SK-N-SH treated with all-trans-retinoic acid at 6 μM for 48 hours (cell line): Measurements from ENCODE around the gene SLC4A4.

Source experiments
- CREB5 ChIP-seq: fragments of 250-450 bp; sonication (Bioruptor Pico); IDR thresholded peaks from 2 replicates; pipeline ENCODE4 v1.5.1; 2020; ENCODE audit warnings: low read depth, mild to moderate bottlenecking, moderate library complexity
- GLIS3 ChIP-seq: fragments of 250-450 bp; sonication (Bioruptor Pico); IDR thresholded peaks from 2 replicates; pipeline ENCODE4 v1.5.0; 2020; ENCODE audit warnings: mild to moderate bottlenecking, moderate library complexity
- OSR1 ChIP-seq: fragments of 250-450 bp; sonication (Bioruptor Pico); IDR thresholded peaks from 2 replicates; pipeline ENCODE4 v1.8.0; 2022; ENCODE audit warnings: moderate library complexity, mild to moderate bottlenecking, inconsistent platforms
- PATZ1 ChIP-seq: fragments of 250-450 bp; sonication (Bioruptor Pico); IDR thresholded peaks from 2 replicates; pipeline ENCODE4 v1.8.0; 2020; ENCODE audit warnings: mild to moderate bottlenecking, moderate library complexity, borderline replicate concordance
- POU6F1 ChIP-seq: fragments of 250-450 bp; sonication (Bioruptor Pico); IDR thresholded peaks from 2 replicates; pipeline ENCODE4 v1.8.0; 2021; ENCODE audit warnings: low read depth, mild to moderate bottlenecking, moderate library complexity, borderline replicate concordance
- RARB ChIP-seq: fragments of 250-450 bp; sonication (Bioruptor Pico); IDR thresholded peaks from 2 replicates; pipeline ENCODE4 v1.8.0; 2021; ENCODE audit warnings: mild to moderate bottlenecking, moderate library complexity
- TSHZ2 ChIP-seq: fragments of 250-450 bp; sonication (Bioruptor Pico); IDR thresholded peaks from 2 replicates; pipeline ENCODE4 v1.5.0; 2020; ENCODE audit warnings: mild to moderate bottlenecking, moderate library complexity

- no peak for TF ChIP-seq CREB5 (CRISPR knock-in tag)
- no peak for TF ChIP-seq RARB (CRISPR knock-in tag)
- no peak for TF ChIP-seq PATZ1 (CRISPR knock-in tag)
- TF ChIP-seq GLIS3 (CRISPR knock-in tag), result no peak
- TF ChIP-seq TSHZ2 (CRISPR knock-in tag), result no peak
- no peak for TF ChIP-seq OSR1 (CRISPR knock-in tag)
- no peak for TF ChIP-seq POU6F1 (CRISPR knock-in tag)
Measured at GRCh38 chr4:71473541-71474240, 134.9 kb downstream of the SLC4A4 start.
